ENCODE data around the gene PLCD3. TPM values are rescaled to one million over a fixed set of nuclear protein-coding genes. Genes with fewer than 3 reads are reported as not detected.
A peak's percentile ranks its signal among the peaks of the same experiment; 100 is the strongest.

The PLCD3 gene
- total and polyA plus RNA-seq, 9 of the 15 experiments (the other 6 are each of a cell fraction or from before 2014, with no cell fraction given) = 0.20 to 22.6 (median 7.5) TPM

DNA sequence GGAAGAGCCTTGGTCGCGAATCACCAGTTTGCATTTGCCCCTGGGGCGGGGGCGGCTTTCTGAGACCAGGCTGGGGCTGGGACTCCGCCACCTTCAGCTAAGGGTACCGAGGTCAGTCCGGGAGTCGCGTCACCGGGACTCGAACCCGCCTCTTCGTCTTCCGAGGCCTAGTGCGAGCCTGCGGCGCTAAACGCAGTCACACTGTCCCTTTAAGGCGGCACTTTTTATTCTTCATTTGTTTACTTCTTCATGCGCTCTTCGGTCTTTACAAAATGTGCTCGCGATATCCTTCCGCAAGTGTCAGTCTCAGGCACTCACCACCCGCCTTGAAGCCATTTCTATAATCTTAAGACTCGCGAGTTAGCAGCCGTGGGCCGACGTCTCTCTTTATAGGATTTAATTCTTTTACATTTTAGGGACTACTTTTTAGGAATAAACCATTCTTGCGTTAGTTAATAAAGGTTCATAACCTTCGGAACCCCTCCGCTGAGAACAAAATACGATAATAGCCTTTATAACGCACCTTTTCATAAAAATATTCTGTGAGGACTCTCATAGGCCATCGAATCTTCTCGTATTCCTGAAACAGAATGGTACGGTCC is 15.4 kb upstream of the PLCD3 start (continued):
- TF ChIP-seq, protein P1, sequence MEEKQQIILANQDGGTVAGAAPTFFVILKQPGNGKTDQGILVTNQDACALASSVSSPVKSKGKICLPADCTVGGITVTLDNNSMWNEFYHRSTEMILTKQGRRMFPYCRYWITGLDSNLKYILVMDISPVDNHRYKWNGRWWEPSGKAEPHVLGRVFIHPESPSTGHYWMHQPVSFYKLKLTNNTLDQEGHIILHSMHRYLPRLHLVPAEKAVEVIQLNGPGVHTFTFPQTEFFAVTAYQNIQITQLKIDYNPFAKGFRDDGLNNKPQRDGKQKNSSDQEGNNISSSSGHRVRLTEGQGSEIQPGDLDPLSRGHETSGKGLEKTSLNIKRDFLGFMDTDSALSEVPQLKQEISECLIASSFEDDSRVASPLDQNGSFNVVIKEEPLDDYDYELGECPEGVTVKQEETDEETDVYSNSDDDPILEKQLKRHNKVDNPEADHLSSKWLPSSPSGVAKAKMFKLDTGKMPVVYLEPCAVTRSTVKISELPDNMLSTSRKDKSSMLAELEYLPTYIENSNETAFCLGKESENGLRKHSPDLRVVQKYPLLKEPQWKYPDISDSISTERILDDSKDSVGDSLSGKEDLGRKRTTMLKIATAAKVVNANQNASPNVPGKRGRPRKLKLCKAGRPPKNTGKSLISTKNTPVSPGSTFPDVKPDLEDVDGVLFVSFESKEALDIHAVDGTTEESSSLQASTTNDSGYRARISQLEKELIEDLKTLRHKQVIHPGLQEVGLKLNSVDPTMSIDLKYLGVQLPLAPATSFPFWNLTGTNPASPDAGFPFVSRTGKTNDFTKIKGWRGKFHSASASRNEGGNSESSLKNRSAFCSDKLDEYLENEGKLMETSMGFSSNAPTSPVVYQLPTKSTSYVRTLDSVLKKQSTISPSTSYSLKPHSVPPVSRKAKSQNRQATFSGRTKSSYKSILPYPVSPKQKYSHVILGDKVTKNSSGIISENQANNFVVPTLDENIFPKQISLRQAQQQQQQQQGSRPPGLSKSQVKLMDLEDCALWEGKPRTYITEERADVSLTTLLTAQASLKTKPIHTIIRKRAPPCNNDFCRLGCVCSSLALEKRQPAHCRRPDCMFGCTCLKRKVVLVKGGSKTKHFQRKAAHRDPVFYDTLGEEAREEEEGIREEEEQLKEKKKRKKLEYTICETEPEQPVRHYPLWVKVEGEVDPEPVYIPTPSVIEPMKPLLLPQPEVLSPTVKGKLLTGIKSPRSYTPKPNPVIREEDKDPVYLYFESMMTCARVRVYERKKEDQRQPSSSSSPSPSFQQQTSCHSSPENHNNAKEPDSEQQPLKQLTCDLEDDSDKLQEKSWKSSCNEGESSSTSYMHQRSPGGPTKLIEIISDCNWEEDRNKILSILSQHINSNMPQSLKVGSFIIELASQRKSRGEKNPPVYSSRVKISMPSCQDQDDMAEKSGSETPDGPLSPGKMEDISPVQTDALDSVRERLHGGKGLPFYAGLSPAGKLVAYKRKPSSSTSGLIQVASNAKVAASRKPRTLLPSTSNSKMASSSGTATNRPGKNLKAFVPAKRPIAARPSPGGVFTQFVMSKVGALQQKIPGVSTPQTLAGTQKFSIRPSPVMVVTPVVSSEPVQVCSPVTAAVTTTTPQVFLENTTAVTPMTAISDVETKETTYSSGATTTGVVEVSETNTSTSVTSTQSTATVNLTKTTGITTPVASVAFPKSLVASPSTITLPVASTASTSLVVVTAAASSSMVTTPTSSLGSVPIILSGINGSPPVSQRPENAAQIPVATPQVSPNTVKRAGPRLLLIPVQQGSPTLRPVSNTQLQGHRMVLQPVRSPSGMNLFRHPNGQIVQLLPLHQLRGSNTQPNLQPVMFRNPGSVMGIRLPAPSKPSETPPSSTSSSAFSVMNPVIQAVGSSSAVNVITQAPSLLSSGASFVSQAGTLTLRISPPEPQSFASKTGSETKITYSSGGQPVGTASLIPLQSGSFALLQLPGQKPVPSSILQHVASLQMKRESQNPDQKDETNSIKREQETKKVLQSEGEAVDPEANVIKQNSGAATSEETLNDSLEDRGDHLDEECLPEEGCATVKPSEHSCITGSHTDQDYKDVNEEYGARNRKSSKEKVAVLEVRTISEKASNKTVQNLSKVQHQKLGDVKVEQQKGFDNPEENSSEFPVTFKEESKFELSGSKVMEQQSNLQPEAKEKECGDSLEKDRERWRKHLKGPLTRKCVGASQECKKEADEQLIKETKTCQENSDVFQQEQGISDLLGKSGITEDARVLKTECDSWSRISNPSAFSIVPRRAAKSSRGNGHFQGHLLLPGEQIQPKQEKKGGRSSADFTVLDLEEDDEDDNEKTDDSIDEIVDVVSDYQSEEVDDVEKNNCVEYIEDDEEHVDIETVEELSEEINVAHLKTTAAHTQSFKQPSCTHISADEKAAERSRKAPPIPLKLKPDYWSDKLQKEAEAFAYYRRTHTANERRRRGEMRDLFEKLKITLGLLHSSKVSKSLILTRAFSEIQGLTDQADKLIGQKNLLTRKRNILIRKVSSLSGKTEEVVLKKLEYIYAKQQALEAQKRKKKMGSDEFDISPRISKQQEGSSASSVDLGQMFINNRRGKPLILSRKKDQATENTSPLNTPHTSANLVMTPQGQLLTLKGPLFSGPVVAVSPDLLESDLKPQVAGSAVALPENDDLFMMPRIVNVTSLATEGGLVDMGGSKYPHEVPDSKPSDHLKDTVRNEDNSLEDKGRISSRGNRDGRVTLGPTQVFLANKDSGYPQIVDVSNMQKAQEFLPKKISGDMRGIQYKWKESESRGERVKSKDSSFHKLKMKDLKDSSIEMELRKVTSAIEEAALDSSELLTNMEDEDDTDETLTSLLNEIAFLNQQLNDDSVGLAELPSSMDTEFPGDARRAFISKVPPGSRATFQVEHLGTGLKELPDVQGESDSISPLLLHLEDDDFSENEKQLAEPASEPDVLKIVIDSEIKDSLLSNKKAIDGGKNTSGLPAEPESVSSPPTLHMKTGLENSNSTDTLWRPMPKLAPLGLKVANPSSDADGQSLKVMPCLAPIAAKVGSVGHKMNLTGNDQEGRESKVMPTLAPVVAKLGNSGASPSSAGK (IDR thresholded peaks at IDR 0.05) = no peak; the same call in 1 of the 2 replicates
- TF ChIP-seq CHD4 (IDR thresholded peaks at IDR 0.05; ENCODE audit: insufficient read depth, insufficient replicate concordance, low read depth, low read length, poor library complexity, severe bottlenecking) (no peak), ZNF24 (IDR thresholded peaks at IDR 0.05) (no peak; the same call in 1 of the 2 replicates), PCBP2 (IDR thresholded peaks at IDR 0.05; ENCODE audit: low read depth, low read length, poor library complexity, severe bottlenecking) (no peak), FOXP1 (CRISPR knock-in tag; IDR thresholded peaks at IDR 0.05) (peak; percentile 90), LEF1 (IDR thresholded peaks at IDR 0.05) (peak; percentile 87), ZFP30 (CRISPR knock-in tag; IDR thresholded peaks at IDR 0.05; ENCODE audit: borderline replicate concordance) (no peak), RFX1 (IDR thresholded peaks at IDR 0.05) (no peak), ELF1 (tag; IDR thresholded peaks at IDR 0.05) (no peak; the same call in 1 of the 2 replicates), SUPT5H (IDR thresholded peaks at IDR 0.05) (no peak), ATF7 (IDR thresholded peaks at IDR 0.05) (peak; percentile 99), SMAD4 (CRISPR knock-in tag; conservative IDR thresholded peaks at IDR 0.05) (no peak; the same call in none of the 2 replicates)
- TF ChIP-seq, protein P2, sequence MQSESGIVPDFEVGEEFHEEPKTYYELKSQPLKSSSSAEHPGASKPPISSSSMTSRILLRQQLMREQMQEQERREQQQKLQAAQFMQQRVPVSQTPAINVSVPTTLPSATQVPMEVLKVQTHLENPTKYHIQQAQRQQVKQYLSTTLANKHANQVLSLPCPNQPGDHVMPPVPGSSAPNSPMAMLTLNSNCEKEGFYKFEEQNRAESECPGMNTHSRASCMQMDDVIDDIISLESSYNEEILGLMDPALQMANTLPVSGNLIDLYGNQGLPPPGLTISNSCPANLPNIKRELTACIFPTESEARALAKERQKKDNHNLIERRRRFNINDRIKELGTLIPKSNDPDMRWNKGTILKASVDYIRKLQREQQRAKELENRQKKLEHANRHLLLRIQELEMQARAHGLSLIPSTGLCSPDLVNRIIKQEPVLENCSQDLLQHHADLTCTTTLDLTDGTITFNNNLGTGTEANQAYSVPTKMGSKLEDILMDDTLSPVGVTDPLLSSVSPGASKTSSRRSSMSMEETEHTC (IDR thresholded peaks at IDR 0.05) = no peak
- TF ChIP-seq, protein P3, sequence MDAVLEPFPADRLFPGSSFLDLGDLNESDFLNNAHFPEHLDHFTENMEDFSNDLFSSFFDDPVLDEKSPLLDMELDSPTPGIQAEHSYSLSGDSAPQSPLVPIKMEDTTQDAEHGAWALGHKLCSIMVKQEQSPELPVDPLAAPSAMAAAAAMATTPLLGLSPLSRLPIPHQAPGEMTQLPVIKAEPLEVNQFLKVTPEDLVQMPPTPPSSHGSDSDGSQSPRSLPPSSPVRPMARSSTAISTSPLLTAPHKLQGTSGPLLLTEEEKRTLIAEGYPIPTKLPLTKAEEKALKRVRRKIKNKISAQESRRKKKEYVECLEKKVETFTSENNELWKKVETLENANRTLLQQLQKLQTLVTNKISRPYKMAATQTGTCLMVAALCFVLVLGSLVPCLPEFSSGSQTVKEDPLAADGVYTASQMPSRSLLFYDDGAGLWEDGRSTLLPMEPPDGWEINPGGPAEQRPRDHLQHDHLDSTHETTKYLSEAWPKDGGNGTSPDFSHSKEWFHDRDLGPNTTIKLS (IDR thresholded peaks at IDR 0.05; ENCODE audit: borderline replicate concordance, low read depth) = no peak

Data from K562 (cell line).